WTC11 (cell line): ENCODE results near the gene PPP1R10. TPM values are rescaled to one million over a fixed set of nuclear protein-coding genes. Genes with fewer than 3 reads are reported as not detected.

Experiments used
- CREB1 ChIP-seq: sonication (generic); formaldehyde crosslinking; IDR thresholded peaks from 2 replicates; pipeline ENCODE4 v1.8.0; 2023; ENCODE audit warnings: mild to moderate bottlenecking, missing genetic modification reagents
- CREM ChIP-seq: sonication (generic); formaldehyde crosslinking; IDR thresholded peaks from 2 replicates; pipeline ENCODE4 v1.8.1; 2022; ENCODE audit warnings: mild to moderate bottlenecking, missing genetic modification reagents, moderate library complexity
- ELF4 ChIP-seq: sonication (generic); formaldehyde crosslinking; IDR thresholded peaks from 2 replicates; pipeline ENCODE4 v1.8.1; 2022; ENCODE audit warnings: low read depth, mild to moderate bottlenecking, moderate library complexity, missing genetic modification reagents
- GABPB1 ChIP-seq: sonication (generic); formaldehyde crosslinking; IDR thresholded peaks from 2 replicates; pipeline ENCODE4 v1.8.1; 2023; ENCODE audit warnings: mild to moderate bottlenecking, missing genetic modification reagents
- GRHL2 ChIP-seq: fragments of 250-450 bp; sonication (Bioruptor Pico); IDR thresholded peaks from 2 replicates; pipeline ENCODE4 v1.8.0; 2022; ENCODE audit warnings: mild to moderate bottlenecking, moderate library complexity; ENCODE audit not compliant: insufficient replicate concordance, severe bottlenecking
- GTF2I ChIP-seq: fragments of 250-450 bp; sonication (Bioruptor Pico); conservative IDR thresholded peaks from 2 replicates; pipeline ENCODE4 v1.4.0; 2021; ENCODE audit warnings: mild to moderate bottlenecking
- IRF2 ChIP-seq: sonication (generic); formaldehyde crosslinking; IDR thresholded peaks from 2 replicates; pipeline ENCODE4 v1.8.0; 2022; ENCODE audit warnings: low read depth, missing genetic modification reagents, borderline replicate concordance
- KAT7 ChIP-seq: sonication (generic); formaldehyde crosslinking; IDR thresholded peaks from 2 replicates; pipeline ENCODE4 v1.8.1; 2023; ENCODE audit warnings: missing genetic modification reagents, mild to moderate bottlenecking, borderline replicate concordance
- MYBL2 ChIP-seq: sonication (generic); formaldehyde crosslinking; IDR thresholded peaks from 2 replicates; pipeline ENCODE4 v1.8.1; 2023; ENCODE audit warnings: mild to moderate bottlenecking, moderate library complexity, missing genetic modification reagents
- OVOL2 ChIP-seq: fragments of 250-450 bp; sonication (Bioruptor Pico); IDR thresholded peaks from 2 replicates; pipeline ENCODE4 v1.9.0; 2021; ENCODE audit warnings: mild to moderate bottlenecking, borderline replicate concordance
- RORB ChIP-seq: fragments of 250-450 bp; sonication (Bioruptor Pico); IDR thresholded peaks from 2 replicates; pipeline ENCODE4 v1.9.0; 2021; ENCODE audit warnings: mild to moderate bottlenecking
- SMAD4 ChIP-seq: sonication (generic); formaldehyde crosslinking; IDR thresholded peaks from 2 replicates; pipeline ENCODE4 v1.8.0; 2022; ENCODE audit warnings: mild to moderate bottlenecking, missing genetic modification reagents
- SOX15 ChIP-seq: fragments of 250-450 bp; sonication (Bioruptor Pico); IDR thresholded peaks from 2 replicates; pipeline ENCODE4 v1.9.0; 2021; ENCODE audit warnings: mild to moderate bottlenecking
- SP1 ChIP-seq: sonication (generic); formaldehyde crosslinking; conservative IDR thresholded peaks from 2 replicates; pipeline ENCODE4 v1.8.1; 2022; ENCODE audit warnings: missing genetic modification reagents
- TEAD1 ChIP-seq: sonication (generic); formaldehyde crosslinking; IDR thresholded peaks from 2 replicates; pipeline ENCODE4 v1.8.0; 2022; ENCODE audit warnings: mild to moderate bottlenecking, missing genetic modification reagents
- TEAD4 ChIP-seq: sonication (generic); formaldehyde crosslinking; IDR thresholded peaks from 2 replicates; pipeline ENCODE4 v1.8.0; 2022; ENCODE audit warnings: mild to moderate bottlenecking, missing genetic modification reagents
- ZNF219 ChIP-seq: sonication (generic); formaldehyde crosslinking; IDR thresholded peaks from 2 replicates; pipeline ENCODE4 v1.8.0; 2023; ENCODE audit warnings: missing genetic modification reagents, mild to moderate bottlenecking, borderline replicate concordance
- ZNF671 ChIP-seq: fragments of 250-450 bp; sonication (Bioruptor Pico); IDR thresholded peaks from 2 replicates; pipeline ENCODE4 v1.8.0; 2021; ENCODE audit warnings: mild to moderate bottlenecking
- total RNA-seq: library from RNA; stranded (reverse); gene quantifications from 3 replicates; pipeline ENCODE4 v1.2.3, GENCODE V29; 2021
- TF ChIP-seq, protein P1 (sequence below): sonication (generic); formaldehyde crosslinking; IDR thresholded peaks from 2 replicates; pipeline ENCODE4 v1.8.0; 2022; ENCODE audit warnings: mild to moderate bottlenecking, missing genetic modification reagents
- TF ChIP-seq, protein P2 (sequence below): sonication (generic); formaldehyde crosslinking; IDR thresholded peaks from 2 replicates; pipeline ENCODE4 v1.8.0; 2023; ENCODE audit warnings: missing genetic modification reagents, mild to moderate bottlenecking, borderline replicate concordance
- TF ChIP-seq, protein P3 (sequence below): fragments of 250-450 bp; sonication (Bioruptor Pico); IDR thresholded peaks from 2 replicates; pipeline ENCODE4 v1.8.0; 2021; ENCODE audit warnings: mild to moderate bottlenecking
- TF ChIP-seq, protein P4 (sequence below): sonication (generic); formaldehyde crosslinking; IDR thresholded peaks from 2 replicates; pipeline ENCODE4 v1.8.1; 2023; ENCODE audit warnings: mild to moderate bottlenecking, moderate library complexity, missing genetic modification reagents
- TF ChIP-seq, protein P5 (sequence below): sonication (generic); formaldehyde crosslinking; IDR thresholded peaks from 2 replicates; pipeline ENCODE4 v1.8.1; 2022; ENCODE audit warnings: mild to moderate bottlenecking, moderate library complexity, missing genetic modification reagents
- TF ChIP-seq, protein P6 (sequence below): sonication (generic); formaldehyde crosslinking; IDR thresholded peaks from 2 replicates; pipeline ENCODE4 v1.8.1; 2023; ENCODE audit warnings: mild to moderate bottlenecking, missing genetic modification reagents, borderline replicate concordance
- TF ChIP-seq, protein P7 (sequence below): fragments of 200-600 bp; IDR thresholded peaks from 2 replicates; pipeline ENCODE4 v1.8.0; 2022; ENCODE audit warnings: antibody characterized with exemption

Gene PPP1R10
- total RNA-seq, 1 experiment from 2014 or later, result 83.1 TPM

DNA sequence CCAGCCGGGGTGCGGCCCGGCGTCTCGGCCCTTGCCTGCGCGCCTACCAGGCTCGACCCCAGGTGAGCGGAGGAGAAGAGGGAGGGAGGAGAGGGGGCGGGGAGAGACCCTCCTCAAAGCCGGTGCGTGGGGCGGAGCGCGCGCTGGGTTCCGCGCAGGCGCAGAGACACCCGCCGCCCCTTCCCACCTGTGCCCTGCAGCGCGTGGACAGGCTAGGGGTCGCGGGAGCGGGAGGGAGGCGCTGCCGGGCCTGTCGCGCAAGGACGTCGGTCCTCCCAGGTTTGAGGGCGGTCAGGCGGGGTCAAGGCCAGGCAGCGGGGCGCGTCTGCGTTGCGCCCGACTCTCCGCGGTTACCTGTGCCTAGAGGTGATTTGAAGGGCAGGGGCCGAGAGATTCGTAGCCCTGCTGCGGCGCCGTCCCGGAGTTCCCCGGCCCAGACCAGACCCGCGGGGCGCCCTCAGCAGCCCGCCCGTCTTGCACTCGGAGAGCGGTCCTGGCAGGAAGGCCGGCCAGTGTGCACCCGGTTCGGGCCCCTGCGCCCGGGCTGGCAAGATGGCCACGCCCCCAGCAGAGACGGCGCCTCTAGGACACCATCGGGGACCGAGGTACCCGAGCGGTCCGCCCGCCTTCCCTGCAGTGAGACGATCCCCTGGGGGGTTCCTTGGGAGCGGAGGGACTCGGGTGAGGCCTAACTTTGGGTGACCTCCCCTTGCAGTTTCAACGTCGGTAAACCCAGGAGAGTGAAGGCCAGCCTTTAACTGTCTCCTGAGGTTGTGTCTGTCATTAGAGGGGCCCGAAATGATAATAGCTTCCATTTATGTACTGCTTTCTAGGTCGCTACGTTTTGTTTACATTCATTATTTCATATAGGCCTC, 30.4 kb upstream of the PPP1R10 start (continued):
- TF ChIP-seq TEAD1 (CRISPR knock-in tag), result peak; percentile 64
- TF ChIP-seq, protein P1, sequence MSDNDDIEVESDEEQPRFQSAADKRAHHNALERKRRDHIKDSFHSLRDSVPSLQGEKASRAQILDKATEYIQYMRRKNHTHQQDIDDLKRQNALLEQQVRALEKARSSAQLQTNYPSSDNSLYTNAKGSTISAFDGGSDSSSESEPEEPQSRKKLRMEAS (CRISPR knock-in tag), result peak; percentile 91
- TF ChIP-seq, protein P2, sequence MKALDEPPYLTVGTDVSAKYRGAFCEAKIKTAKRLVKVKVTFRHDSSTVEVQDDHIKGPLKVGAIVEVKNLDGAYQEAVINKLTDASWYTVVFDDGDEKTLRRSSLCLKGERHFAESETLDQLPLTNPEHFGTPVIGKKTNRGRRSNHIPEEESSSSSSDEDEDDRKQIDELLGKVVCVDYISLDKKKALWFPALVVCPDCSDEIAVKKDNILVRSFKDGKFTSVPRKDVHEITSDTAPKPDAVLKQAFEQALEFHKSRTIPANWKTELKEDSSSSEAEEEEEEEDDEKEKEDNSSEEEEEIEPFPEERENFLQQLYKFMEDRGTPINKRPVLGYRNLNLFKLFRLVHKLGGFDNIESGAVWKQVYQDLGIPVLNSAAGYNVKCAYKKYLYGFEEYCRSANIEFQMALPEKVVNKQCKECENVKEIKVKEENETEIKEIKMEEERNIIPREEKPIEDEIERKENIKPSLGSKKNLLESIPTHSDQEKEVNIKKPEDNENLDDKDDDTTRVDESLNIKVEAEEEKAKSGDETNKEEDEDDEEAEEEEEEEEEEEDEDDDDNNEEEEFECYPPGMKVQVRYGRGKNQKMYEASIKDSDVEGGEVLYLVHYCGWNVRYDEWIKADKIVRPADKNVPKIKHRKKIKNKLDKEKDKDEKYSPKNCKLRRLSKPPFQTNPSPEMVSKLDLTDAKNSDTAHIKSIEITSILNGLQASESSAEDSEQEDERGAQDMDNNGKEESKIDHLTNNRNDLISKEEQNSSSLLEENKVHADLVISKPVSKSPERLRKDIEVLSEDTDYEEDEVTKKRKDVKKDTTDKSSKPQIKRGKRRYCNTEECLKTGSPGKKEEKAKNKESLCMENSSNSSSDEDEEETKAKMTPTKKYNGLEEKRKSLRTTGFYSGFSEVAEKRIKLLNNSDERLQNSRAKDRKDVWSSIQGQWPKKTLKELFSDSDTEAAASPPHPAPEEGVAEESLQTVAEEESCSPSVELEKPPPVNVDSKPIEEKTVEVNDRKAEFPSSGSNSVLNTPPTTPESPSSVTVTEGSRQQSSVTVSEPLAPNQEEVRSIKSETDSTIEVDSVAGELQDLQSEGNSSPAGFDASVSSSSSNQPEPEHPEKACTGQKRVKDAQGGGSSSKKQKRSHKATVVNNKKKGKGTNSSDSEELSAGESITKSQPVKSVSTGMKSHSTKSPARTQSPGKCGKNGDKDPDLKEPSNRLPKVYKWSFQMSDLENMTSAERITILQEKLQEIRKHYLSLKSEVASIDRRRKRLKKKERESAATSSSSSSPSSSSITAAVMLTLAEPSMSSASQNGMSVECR (CRISPR knock-in tag), result peak; percentile 84; the same call in 1 of the 2 replicates
- peak; percentile 62 for TF ChIP-seq SP1 (CRISPR knock-in tag)
- no peak for TF ChIP-seq SMAD4 (CRISPR knock-in tag)
- TF ChIP-seq CREM (CRISPR knock-in tag), result peak; percentile 73; the same call in 1 of the 2 replicates
- no peak for TF ChIP-seq OVOL2 (CRISPR knock-in tag)
- TF ChIP-seq GTF2I (CRISPR knock-in tag), result no peak
- TF ChIP-seq RORB (CRISPR knock-in tag), result no peak
- TF ChIP-seq ZNF219 (CRISPR knock-in tag), result 0 out of 2 replicates have a peak, but pooled peaks have one; percentile 20
- TF ChIP-seq IRF2 (CRISPR knock-in tag), result no peak
- TF ChIP-seq, protein P3, sequence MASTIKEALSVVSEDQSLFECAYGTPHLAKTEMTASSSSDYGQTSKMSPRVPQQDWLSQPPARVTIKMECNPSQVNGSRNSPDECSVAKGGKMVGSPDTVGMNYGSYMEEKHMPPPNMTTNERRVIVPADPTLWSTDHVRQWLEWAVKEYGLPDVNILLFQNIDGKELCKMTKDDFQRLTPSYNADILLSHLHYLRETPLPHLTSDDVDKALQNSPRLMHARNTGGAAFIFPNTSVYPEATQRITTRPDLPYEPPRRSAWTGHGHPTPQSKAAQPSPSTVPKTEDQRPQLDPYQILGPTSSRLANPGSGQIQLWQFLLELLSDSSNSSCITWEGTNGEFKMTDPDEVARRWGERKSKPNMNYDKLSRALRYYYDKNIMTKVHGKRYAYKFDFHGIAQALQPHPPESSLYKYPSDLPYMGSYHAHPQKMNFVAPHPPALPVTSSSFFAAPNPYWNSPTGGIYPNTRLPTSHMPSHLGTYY (CRISPR knock-in tag), result no peak
- peak; percentile 81 for TF ChIP-seq GABPB1 (CRISPR knock-in tag)
- no peak for TF ChIP-seq SOX15 (CRISPR knock-in tag)
- TF ChIP-seq MYBL2, result 0 out of 2 replicates have a peak, but pooled peaks have one; percentile 34
- TF ChIP-seq CREB1 (CRISPR knock-in tag), result peak; percentile 55
- no peak for TF ChIP-seq ZNF671 (CRISPR knock-in tag)
- TF ChIP-seq GRHL2, result no peak
- no peak for TF ChIP-seq TEAD4 (CRISPR knock-in tag)
- peak; percentile 89; the same call in 1 of the 2 replicates for TF ChIP-seq KAT7
- 0 out of 2 replicates have a peak, but pooled peaks have one; percentile 16 for TF ChIP-seq ELF4
- TF ChIP-seq, protein P4, sequence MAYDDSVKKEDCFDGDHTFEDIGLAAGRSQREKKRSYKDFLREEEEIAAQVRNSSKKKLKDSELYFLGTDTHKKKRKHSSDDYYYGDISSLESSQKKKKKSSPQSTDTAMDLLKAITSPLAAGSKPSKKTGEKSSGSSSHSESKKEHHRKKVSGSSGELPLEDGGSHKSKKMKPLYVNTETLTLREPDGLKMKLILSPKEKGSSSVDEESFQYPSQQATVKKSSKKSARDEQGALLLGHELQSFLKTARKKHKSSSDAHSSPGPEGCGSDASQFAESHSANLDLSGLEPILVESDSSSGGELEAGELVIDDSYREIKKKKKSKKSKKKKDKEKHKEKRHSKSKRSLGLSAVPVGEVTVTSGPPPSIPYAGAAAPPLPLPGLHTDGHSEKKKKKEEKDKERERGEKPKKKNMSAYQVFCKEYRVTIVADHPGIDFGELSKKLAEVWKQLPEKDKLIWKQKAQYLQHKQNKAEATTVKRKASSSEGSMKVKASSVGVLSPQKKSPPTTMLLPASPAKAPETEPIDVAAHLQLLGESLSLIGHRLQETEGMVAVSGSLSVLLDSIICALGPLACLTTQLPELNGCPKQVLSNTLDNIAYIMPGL (CRISPR knock-in tag), result peak; percentile 95
- TF ChIP-seq, protein P5, sequence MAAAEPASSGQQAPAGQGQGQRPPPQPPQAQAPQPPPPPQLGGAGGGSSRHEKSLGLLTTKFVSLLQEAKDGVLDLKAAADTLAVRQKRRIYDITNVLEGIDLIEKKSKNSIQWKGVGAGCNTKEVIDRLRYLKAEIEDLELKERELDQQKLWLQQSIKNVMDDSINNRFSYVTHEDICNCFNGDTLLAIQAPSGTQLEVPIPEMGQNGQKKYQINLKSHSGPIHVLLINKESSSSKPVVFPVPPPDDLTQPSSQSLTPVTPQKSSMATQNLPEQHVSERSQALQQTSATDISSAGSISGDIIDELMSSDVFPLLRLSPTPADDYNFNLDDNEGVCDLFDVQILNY (CRISPR knock-in tag), result peak; percentile 83; the same call in 1 of the 2 replicates
- TF ChIP-seq, protein P6, sequence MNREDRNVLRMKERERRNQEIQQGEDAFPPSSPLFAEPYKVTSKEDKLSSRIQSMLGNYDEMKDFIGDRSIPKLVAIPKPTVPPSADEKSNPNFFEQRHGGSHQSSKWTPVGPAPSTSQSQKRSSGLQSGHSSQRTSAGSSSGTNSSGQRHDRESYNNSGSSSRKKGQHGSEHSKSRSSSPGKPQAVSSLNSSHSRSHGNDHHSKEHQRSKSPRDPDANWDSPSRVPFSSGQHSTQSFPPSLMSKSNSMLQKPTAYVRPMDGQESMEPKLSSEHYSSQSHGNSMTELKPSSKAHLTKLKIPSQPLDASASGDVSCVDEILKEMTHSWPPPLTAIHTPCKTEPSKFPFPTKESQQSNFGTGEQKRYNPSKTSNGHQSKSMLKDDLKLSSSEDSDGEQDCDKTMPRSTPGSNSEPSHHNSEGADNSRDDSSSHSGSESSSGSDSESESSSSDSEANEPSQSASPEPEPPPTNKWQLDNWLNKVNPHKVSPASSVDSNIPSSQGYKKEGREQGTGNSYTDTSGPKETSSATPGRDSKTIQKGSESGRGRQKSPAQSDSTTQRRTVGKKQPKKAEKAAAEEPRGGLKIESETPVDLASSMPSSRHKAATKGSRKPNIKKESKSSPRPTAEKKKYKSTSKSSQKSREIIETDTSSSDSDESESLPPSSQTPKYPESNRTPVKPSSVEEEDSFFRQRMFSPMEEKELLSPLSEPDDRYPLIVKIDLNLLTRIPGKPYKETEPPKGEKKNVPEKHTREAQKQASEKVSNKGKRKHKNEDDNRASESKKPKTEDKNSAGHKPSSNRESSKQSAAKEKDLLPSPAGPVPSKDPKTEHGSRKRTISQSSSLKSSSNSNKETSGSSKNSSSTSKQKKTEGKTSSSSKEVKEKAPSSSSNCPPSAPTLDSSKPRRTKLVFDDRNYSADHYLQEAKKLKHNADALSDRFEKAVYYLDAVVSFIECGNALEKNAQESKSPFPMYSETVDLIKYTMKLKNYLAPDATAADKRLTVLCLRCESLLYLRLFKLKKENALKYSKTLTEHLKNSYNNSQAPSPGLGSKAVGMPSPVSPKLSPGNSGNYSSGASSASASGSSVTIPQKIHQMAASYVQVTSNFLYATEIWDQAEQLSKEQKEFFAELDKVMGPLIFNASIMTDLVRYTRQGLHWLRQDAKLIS (CRISPR knock-in tag), result no peak
- TF ChIP-seq, protein P7, sequence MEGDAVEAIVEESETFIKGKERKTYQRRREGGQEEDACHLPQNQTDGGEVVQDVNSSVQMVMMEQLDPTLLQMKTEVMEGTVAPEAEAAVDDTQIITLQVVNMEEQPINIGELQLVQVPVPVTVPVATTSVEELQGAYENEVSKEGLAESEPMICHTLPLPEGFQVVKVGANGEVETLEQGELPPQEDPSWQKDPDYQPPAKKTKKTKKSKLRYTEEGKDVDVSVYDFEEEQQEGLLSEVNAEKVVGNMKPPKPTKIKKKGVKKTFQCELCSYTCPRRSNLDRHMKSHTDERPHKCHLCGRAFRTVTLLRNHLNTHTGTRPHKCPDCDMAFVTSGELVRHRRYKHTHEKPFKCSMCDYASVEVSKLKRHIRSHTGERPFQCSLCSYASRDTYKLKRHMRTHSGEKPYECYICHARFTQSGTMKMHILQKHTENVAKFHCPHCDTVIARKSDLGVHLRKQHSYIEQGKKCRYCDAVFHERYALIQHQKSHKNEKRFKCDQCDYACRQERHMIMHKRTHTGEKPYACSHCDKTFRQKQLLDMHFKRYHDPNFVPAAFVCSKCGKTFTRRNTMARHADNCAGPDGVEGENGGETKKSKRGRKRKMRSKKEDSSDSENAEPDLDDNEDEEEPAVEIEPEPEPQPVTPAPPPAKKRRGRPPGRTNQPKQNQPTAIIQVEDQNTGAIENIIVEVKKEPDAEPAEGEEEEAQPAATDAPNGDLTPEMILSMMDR, result no peak
